ENCODE measurements around the gene SV2C.

The SV2C gene

DNA sequence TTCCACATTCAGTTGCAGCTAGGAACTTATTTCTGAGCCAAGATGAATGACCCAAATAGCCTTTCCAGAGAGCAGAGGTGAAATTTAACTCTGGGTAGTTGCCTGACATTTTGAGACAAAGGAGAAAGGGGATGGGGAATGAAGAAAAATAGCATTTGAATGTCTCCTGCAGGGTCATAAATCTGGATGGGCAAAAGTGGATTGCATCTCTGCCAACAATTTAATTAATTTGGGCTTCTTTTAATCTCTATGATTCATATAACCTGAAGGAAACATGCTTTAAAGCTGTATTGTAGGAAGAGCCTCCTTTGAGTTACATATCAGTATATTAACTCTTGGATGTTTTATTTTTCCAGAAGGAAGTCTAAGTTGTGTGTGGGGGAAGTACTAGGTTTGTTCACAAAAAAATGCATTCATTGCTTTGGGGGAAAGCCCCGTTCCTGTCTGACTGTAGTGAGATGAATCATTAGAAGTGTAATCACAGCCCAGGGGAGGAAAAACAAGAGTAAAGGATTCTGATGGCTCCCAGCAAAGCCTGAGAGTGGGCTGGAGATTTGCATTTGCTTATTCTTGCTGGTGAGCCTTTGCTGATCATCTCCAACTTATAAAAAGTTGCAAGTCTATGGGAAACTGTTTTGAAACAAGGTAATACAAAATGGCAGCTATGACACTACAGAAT, 186.9 kb downstream of the SV2C start:
- H3K36me3 ChIP-seq (ENCODE audit: insufficient read depth, low read length), result no peaks in the 10 kb centered on the region
- no peak overlapping the region for H3K9ac ChIP-seq (ENCODE audit: low read depth, low read length, poor library complexity, severe bottlenecking)
- no peak overlapping the region for H3K4me3 ChIP-seq (ENCODE audit: low read length, poor library complexity, severe bottlenecking)
- no peaks in the 10 kb centered on the region for H3K9me2 ChIP-seq (replicated peaks; ENCODE audit: low read depth, low read length)
- H3K79me2 ChIP-seq (ENCODE audit: insufficient read depth, low read length), result no peaks in the 10 kb centered on the region
- no peaks in the 10 kb centered on the region for H3F3A ChIP-seq (ENCODE audit: low read depth)
- no peak for TF ChIP-seq EZH2phosphoT487 (IDR thresholded peaks at IDR 0.05; ENCODE audit: borderline replicate concordance)
- TF ChIP-seq, protein P1, sequence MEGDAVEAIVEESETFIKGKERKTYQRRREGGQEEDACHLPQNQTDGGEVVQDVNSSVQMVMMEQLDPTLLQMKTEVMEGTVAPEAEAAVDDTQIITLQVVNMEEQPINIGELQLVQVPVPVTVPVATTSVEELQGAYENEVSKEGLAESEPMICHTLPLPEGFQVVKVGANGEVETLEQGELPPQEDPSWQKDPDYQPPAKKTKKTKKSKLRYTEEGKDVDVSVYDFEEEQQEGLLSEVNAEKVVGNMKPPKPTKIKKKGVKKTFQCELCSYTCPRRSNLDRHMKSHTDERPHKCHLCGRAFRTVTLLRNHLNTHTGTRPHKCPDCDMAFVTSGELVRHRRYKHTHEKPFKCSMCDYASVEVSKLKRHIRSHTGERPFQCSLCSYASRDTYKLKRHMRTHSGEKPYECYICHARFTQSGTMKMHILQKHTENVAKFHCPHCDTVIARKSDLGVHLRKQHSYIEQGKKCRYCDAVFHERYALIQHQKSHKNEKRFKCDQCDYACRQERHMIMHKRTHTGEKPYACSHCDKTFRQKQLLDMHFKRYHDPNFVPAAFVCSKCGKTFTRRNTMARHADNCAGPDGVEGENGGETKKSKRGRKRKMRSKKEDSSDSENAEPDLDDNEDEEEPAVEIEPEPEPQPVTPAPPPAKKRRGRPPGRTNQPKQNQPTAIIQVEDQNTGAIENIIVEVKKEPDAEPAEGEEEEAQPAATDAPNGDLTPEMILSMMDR (conservative IDR thresholded peaks at IDR 0.05; ENCODE audit: low read length), result no peak
- no peaks in the 10 kb centered on the region for H4K20me1 ChIP-seq (ENCODE audit: insufficient read depth, low read length, poor library complexity, severe bottlenecking)
- H3K9me3 ChIP-seq (ENCODE audit: insufficient read depth, low read depth, low read length), result no peaks in the 10 kb centered on the region
- H3K4me2 ChIP-seq (ENCODE audit: low read depth, low read length, poor library complexity, severe bottlenecking), result no peak overlapping the region
- peaks cover 7% of the 10 kb centered on the region for H3K4me1 ChIP-seq (ENCODE audit: insufficient read depth, low read length, poor library complexity, severe bottlenecking)
- no peaks in the 10 kb centered on the region for H3K27me3 ChIP-seq (ENCODE audit: insufficient read depth, low read length, poor library complexity, severe bottlenecking)
- no peak overlapping the region for H2AFZ ChIP-seq (ENCODE audit: low read length)

DNA sequence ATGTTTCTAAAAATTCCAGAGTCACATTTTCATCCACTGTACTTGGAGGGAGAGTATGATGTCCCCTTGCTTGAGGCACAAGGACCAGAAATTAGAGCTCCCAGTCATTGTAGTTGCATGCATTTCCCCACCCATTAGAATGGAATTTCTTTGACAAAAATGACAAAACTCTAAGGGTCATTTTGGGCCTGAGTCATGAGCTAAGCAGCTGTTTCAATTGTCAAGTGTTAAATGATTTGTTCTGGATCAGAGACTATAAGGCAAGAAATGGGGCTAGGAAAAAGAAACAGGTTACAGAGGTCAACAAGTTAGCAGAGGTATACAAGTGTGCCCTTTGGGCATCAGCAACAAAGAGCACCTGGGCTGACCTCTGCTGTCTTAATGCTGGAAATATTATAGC, 188.7 kb downstream of the SV2C start:
- H3K9me3 ChIP-seq (ENCODE audit: insufficient read depth, low read depth, low read length), result no peaks in the 10 kb centered on the region
- no peaks in the 10 kb centered on the region for H3K27me3 ChIP-seq (ENCODE audit: insufficient read depth, low read length, poor library complexity, severe bottlenecking)
- H3F3A ChIP-seq (ENCODE audit: low read depth), result no peaks in the 10 kb centered on the region
- H3K36me3 ChIP-seq (ENCODE audit: insufficient read depth, low read length), result no peaks in the 10 kb centered on the region
- no peak overlapping the region for H3K9ac ChIP-seq (ENCODE audit: low read depth, low read length, poor library complexity, severe bottlenecking)
- H3K9me2 ChIP-seq (replicated peaks; ENCODE audit: low read depth, low read length), result no peaks in the 10 kb centered on the region
- peaks cover 7% of the 10 kb centered on the region for H3K4me1 ChIP-seq (ENCODE audit: insufficient read depth, low read length, poor library complexity, severe bottlenecking)
- no peak overlapping the region for H3K4me2 ChIP-seq (ENCODE audit: low read depth, low read length, poor library complexity, severe bottlenecking)
- no peaks in the 10 kb centered on the region for H4K20me1 ChIP-seq (ENCODE audit: insufficient read depth, low read length, poor library complexity, severe bottlenecking)
- H3K79me2 ChIP-seq (ENCODE audit: insufficient read depth, low read length), result no peaks in the 10 kb centered on the region
- 0 out of 2 replicates have a peak overlapping the region, but pooled peaks have one; percentile 39 for H2AFZ ChIP-seq (ENCODE audit: low read length)
- TF ChIP-seq EZH2phosphoT487 (IDR thresholded peaks at IDR 0.05; ENCODE audit: borderline replicate concordance), result no peak
- H3K4me3 ChIP-seq (ENCODE audit: low read length, poor library complexity, severe bottlenecking), result no peak overlapping the region

DNA sequence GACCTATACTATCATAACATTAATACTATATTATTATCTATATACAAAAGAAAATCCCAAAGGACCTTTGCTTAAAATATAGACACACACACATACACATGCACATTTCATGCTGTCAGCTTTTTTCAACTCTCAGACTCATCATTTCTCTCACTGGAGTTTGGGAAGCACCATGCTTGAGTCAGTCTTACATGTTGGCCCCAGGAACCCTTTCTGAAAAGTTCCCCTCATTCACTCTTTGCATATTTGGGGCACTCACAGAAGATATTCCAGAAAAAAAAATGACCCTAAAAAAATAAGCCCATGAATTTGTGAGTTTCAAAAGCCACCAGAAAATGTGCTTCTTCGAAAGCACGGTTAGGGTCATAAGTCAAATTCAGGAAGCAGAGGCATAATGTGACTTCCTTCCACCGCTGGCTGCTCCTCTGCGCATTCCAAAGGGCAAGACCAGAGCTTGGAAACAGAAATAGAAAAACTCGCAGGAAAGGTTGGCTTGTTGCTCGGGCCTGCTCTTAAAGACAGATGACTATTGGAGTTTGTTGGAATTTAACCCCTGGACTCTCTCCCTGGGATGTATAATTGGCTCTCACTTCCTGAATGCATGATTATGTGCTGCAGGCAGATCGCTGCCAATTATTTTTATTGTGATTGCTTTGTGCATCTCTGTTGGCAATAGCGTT, 190.2 kb downstream of the SV2C start:
- H4K20me1 ChIP-seq (ENCODE audit: insufficient read depth, low read length, poor library complexity, severe bottlenecking), result no peaks in the 10 kb centered on the region
- H3K9ac ChIP-seq (ENCODE audit: low read depth, low read length, poor library complexity, severe bottlenecking), result no peak overlapping the region
- H3K9me2 ChIP-seq (replicated peaks; ENCODE audit: low read depth, low read length), result no peaks in the 10 kb centered on the region
- no peaks in the 10 kb centered on the region for H3K36me3 ChIP-seq (ENCODE audit: insufficient read depth, low read length)
- H2AFZ ChIP-seq (ENCODE audit: low read length), result 0 out of 2 replicates have a peak overlapping the region, but pooled peaks have one; percentile 1
- H3K9me3 ChIP-seq (ENCODE audit: insufficient read depth, low read depth, low read length), result no peaks in the 10 kb centered on the region
- peak overlapping the region; percentile 29 for H3K4me2 ChIP-seq (ENCODE audit: low read depth, low read length, poor library complexity, severe bottlenecking)
- no peaks in the 10 kb centered on the region for H3F3A ChIP-seq (ENCODE audit: low read depth)
- H3K27me3 ChIP-seq (ENCODE audit: insufficient read depth, low read length, poor library complexity, severe bottlenecking), result no peaks in the 10 kb centered on the region
- H3K79me2 ChIP-seq (ENCODE audit: insufficient read depth, low read length), result no peaks in the 10 kb centered on the region
- H3K4me1 ChIP-seq (ENCODE audit: insufficient read depth, low read length, poor library complexity, severe bottlenecking), result peaks cover 7% of the 10 kb centered on the region
- TF ChIP-seq EZH2phosphoT487 (IDR thresholded peaks at IDR 0.05; ENCODE audit: borderline replicate concordance), result no peak
- TF ChIP-seq, protein P1 (conservative IDR thresholded peaks at IDR 0.05; ENCODE audit: low read length), result no peak
- H3K4me3 ChIP-seq (ENCODE audit: low read length, poor library complexity, severe bottlenecking), result no peak overlapping the region

All from Loucy (cell line).